Activated naive CD8-positive, alpha-beta T cell treated with anti-CD3 and anti-CD28 coated beads, Interleukin-2, amount 10 ng/mL, durations not matched to agents 7 days and 5 days (primary cell): ENCODE results near the gene KLHL29. TPM values are rescaled to one million over a fixed set of nuclear protein-coding genes. Genes with fewer than 3 reads are reported as not detected.

Experiments used
- ATAC-seq: fragments of 150-1000 bp; cut with Tn5 transposase; one replicate; pipeline ENCODE4 v1.10.0; 2021; ENCODE audit warnings: low read depth, moderate library complexity
- POLR2A ChIA-PET: fragments of 350-600 bp; sonication (Branson Sonifier 250); formaldehyde crosslinking; loops from one replicate; lab custom pipeline; 2021; ENCODE audit warnings: antibody characterized with exemption; lab: Charles Lee
- DNase-seq: peaks from one replicate; pipeline ENCODE4 v3.0.0; 2021
- H3K27ac Mint-ChIP-seq: one replicate; pipeline ENCODE4 v1.8.0; 2022; ENCODE audit warnings: mild to moderate bottlenecking, mixed read lengths
- H3K27me3 Mint-ChIP-seq: one replicate; pipeline ENCODE4 v1.8.0; 2022; ENCODE audit warnings: mild to moderate bottlenecking, moderate library complexity, mixed read lengths
- H3K36me3 Mint-ChIP-seq: one replicate; pipeline ENCODE4 v1.8.0; 2021; ENCODE audit warnings: mild to moderate bottlenecking, mixed read lengths
- H3K4me1 Mint-ChIP-seq: one replicate; pipeline ENCODE4 v1.8.0; 2021; ENCODE audit warnings: mixed read lengths
- H3K4me3 Mint-ChIP-seq: one replicate; pipeline ENCODE4 v1.8.0; 2022; ENCODE audit warnings: mild to moderate bottlenecking, moderate library complexity, mixed read lengths
- H3K9me3 Mint-ChIP-seq: one replicate; pipeline ENCODE4 v1.8.0; 2021; ENCODE audit warnings: mixed read lengths
- total RNA-seq, 2 experiments: library from RNA; stranded (reverse); gene quantifications; one replicate each; pipeline ENCODE4 v1.2.3, GENCODE V29; 2021

KLHL29 gene
- total RNA-seq, 2 experiments from 2014 or later, result 1.6 to 1.7 TPM

- POLR2A ChIA-PET, result no interaction called here
- Mint-ChIP-seq H3K4me3 (no peak overlapping the region), H3K9me3 (no peaks in the 10 kb centered on the region), H3K27me3 (peaks cover 2% of the 10 kb centered on the region), H3K36me3 (no peaks in the 10 kb centered on the region), H3K4me1 (peaks cover 2% of the 10 kb centered on the region), H3K27ac (no peak overlapping the region)
- no peak for DNase-seq
- no peak for ATAC-seq
Measured at GRCh38 chr2:23651187-23652080, 266.5 kb downstream of the KLHL29 start.

GRCh38 chr2:23653326-23653725, 268.3 kb downstream of the KLHL29 start:
- POLR2A ChIA-PET, result no interaction called here
- Mint-ChIP-seq H3K27me3 (peaks cover 2% of the 10 kb centered on the region), H3K9me3 (no peaks in the 10 kb centered on the region), H3K4me1 (peaks cover 2% of the 10 kb centered on the region), H3K36me3 (no peaks in the 10 kb centered on the region), H3K4me3 (no peak overlapping the region), H3K27ac (no peak overlapping the region)
- ATAC-seq, result no peak
- no peak for DNase-seq

- Mint-ChIP-seq H3K36me3 (no peaks in the 10 kb centered on the region), H3K4me1 (peaks cover 3% of the 10 kb centered on the region), H3K4me3 (no peak overlapping the region), H3K9me3 (no peaks in the 10 kb centered on the region), H3K27ac (no peak overlapping the region), H3K27me3 (peaks cover 2% of the 10 kb centered on the region)
- DNase-seq (no peak), ATAC-seq (no peak)
- POLR2A ChIA-PET, result no interaction called here
Measured at GRCh38 chr2:23654756-23655155, 269.8 kb downstream of the KLHL29 start.

- Mint-ChIP-seq H3K27ac (no peak overlapping the region), H3K4me1 (peaks cover 1% of the 10 kb centered on the region), H3K27me3 (peaks cover 2% of the 10 kb centered on the region), H3K9me3 (no peaks in the 10 kb centered on the region), H3K36me3 (no peaks in the 10 kb centered on the region), H3K4me3 (no peak overlapping the region)
- DNase-seq, result no peak
- no peak for ATAC-seq
- POLR2A ChIA-PET, result no interaction called here
Measured at GRCh38 chr2:23655934-23656596, 271.1 kb downstream of the KLHL29 start.

GRCh38 chr2:23656597-23656973, 271.6 kb downstream of the KLHL29 start:
- no peak overlapping the region for H3K4me3 Mint-ChIP-seq
- no peak overlapping the region for H3K27ac Mint-ChIP-seq
- POLR2A ChIA-PET, result no interaction called here
- peaks cover 1% of the 10 kb centered on the region for H3K4me1 Mint-ChIP-seq
- H3K36me3 Mint-ChIP-seq, result no peaks in the 10 kb centered on the region
- peaks cover 2% of the 10 kb centered on the region for H3K27me3 Mint-ChIP-seq
- no peak for ATAC-seq
- DNase-seq, result no peak
- no peaks in the 10 kb centered on the region for H3K9me3 Mint-ChIP-seq

GRCh38 chr2:23657371-23657770, 272.4 kb downstream of the KLHL29 start:
- peaks cover 7% of the 10 kb centered on the region for H3K27me3 Mint-ChIP-seq
- H3K9me3 Mint-ChIP-seq, result no peaks in the 10 kb centered on the region
- H3K4me1 Mint-ChIP-seq, result peaks cover 1% of the 10 kb centered on the region
- DNase-seq (no peak), ATAC-seq (no peak)
- no peak overlapping the region for H3K4me3 Mint-ChIP-seq
- POLR2A ChIA-PET, result no interaction called here
- no peaks in the 10 kb centered on the region for H3K36me3 Mint-ChIP-seq
- no peak overlapping the region for H3K27ac Mint-ChIP-seq

- Mint-ChIP-seq H3K36me3 (no peaks in the 10 kb centered on the region), H3K27ac (no peak overlapping the region), H3K4me3 (no peak overlapping the region), H3K9me3 (no peaks in the 10 kb centered on the region), H3K27me3 (peaks cover 8% of the 10 kb centered on the region), H3K4me1 (peaks cover 1% of the 10 kb centered on the region)
- no peak for ATAC-seq
- no peak for DNase-seq
- POLR2A ChIA-PET, result no interaction called here
Measured at GRCh38 chr2:23657934-23658333, 273.0 kb downstream of the KLHL29 start.

- DNase-seq, result peak; percentile 54
- Mint-ChIP-seq H3K27ac (peak overlapping the region; percentile 70), H3K4me3 (peak overlapping the region; percentile 33), H3K36me3 (no peaks in the 10 kb centered on the region), H3K27me3 (peaks cover 10% of the 10 kb centered on the region), H3K4me1 (peaks cover 1% of the 10 kb centered on the region), H3K9me3 (no peaks in the 10 kb centered on the region)
- ATAC-seq, result peak; percentile 90
- POLR2A ChIA-PET, result no interaction called here
Measured at GRCh38 chr2:23658466-23658942, 273.5 kb downstream of the KLHL29 start.

- POLR2A ChIA-PET, result no interaction called here
- H3K4me1 Mint-ChIP-seq, result peaks cover 1% of the 10 kb centered on the region
- no peaks in the 10 kb centered on the region for H3K36me3 Mint-ChIP-seq
- H3K27me3 Mint-ChIP-seq, result peaks cover 17% of the 10 kb centered on the region
- ATAC-seq (no peak), DNase-seq (no peak)
- H3K4me3 Mint-ChIP-seq, result no peak overlapping the region
- H3K9me3 Mint-ChIP-seq, result no peaks in the 10 kb centered on the region
- H3K27ac Mint-ChIP-seq, result no peak overlapping the region
Measured at GRCh38 chr2:23659328-23659727, 274.3 kb downstream of the KLHL29 start.

GRCh38 chr2:23659773-23660172, 274.8 kb downstream of the KLHL29 start:
- H3K4me1 Mint-ChIP-seq, result peaks cover 1% of the 10 kb centered on the region
- no peaks in the 10 kb centered on the region for H3K9me3 Mint-ChIP-seq
- DNase-seq, result no peak
- no peak for ATAC-seq
- H3K27ac Mint-ChIP-seq, result peak overlapping the region; percentile 19
- H3K27me3 Mint-ChIP-seq, result peaks cover 20% of the 10 kb centered on the region
- POLR2A ChIA-PET, result no interaction called here
- H3K36me3 Mint-ChIP-seq, result no peaks in the 10 kb centered on the region
- no peak overlapping the region for H3K4me3 Mint-ChIP-seq

GRCh38 chr2:23660237-23660636, 275.3 kb downstream of the KLHL29 start:
- no peak overlapping the region for H3K4me3 Mint-ChIP-seq
- no peaks in the 10 kb centered on the region for H3K36me3 Mint-ChIP-seq
- DNase-seq (no peak), ATAC-seq (no peak)
- H3K9me3 Mint-ChIP-seq, result no peaks in the 10 kb centered on the region
- POLR2A ChIA-PET, result no interaction called here
- peak overlapping the region; percentile 19 for H3K27ac Mint-ChIP-seq
- peaks cover 1% of the 10 kb centered on the region for H3K4me1 Mint-ChIP-seq
- H3K27me3 Mint-ChIP-seq, result peaks cover 20% of the 10 kb centered on the region

- Mint-ChIP-seq H3K36me3 (no peaks in the 10 kb centered on the region), H3K4me1 (peaks cover 1% of the 10 kb centered on the region), H3K9me3 (no peaks in the 10 kb centered on the region), H3K4me3 (no peak overlapping the region), H3K27ac (no peak overlapping the region), H3K27me3 (peaks cover 20% of the 10 kb centered on the region)
- DNase-seq, result no peak
- POLR2A ChIA-PET, result no interaction called here
- no peak for ATAC-seq
Measured at GRCh38 chr2:23661276-23662050, 276.5 kb downstream of the KLHL29 start.

- ATAC-seq (no peak), DNase-seq (no peak)
- H3K36me3 Mint-ChIP-seq, result no peaks in the 10 kb centered on the region
Measured at GRCh38 chr2:23662466-23662865, 277.5 kb downstream of the KLHL29 start.

More at GRCh38 chr2:23662466-23662865, 277.5 kb downstream of the KLHL29 start:
- Mint-ChIP-seq H3K27ac (no peak overlapping the region), H3K9me3 (no peaks in the 10 kb centered on the region), H3K27me3 (peaks cover 20% of the 10 kb centered on the region), H3K4me3 (no peak overlapping the region), H3K4me1 (peaks cover 1% of the 10 kb centered on the region)
- POLR2A ChIA-PET, result no interaction called here
